ENCODE data around the gene MOSPD2.

- TF ChIP-seq TAF1 (IDR thresholded peaks at IDR 0.05; ENCODE audit: low read depth, low read length) = no peak
- TF ChIP-seq POLR2AphosphoS5 (IDR thresholded peaks at IDR 0.05; ENCODE audit: low read depth, low read length) = no peak
Measured at GRCh38 chrX:14865201-14865600, 8.0 kb upstream of the MOSPD2 start.

Data from GM12891 (cell line).